Kidney (tissue), 14 donors: ENCODE data around the gene MIPEP. TPM values are rescaled to one million over a fixed set of nuclear protein-coding genes. Genes with fewer than 3 reads are reported as not detected.
A peak's percentile ranks its signal among the peaks of the same experiment; 100 is the strongest.

Experiments used
- DNase-seq, 5 donors: peaks; one replicate each; pipeline ENCODE4 v3.0.0-alpha.2; 2013 to 2020
- FAIRE-seq: peaks from 2 replicates; lab custom pipeline; 2012; peaks lifted over from hg19 to GRCh38; lab: Jason Lieb, UNC
- H3K27ac ChIP-seq, 2 donors: one replicate each; pipeline ENCODE4 v1.7.0; 2013; ENCODE audit warnings: low read depth in 2 of 2, low read length in 2 of 2, inconsistent platforms in 1 of 2
- H3K27me3 ChIP-seq: one replicate; pipeline ENCODE4 v1.7.1; 2013; ENCODE audit warnings: low read length, inconsistent platforms; ENCODE audit not compliant: control insufficient read depth, insufficient read depth
- H3K36me3 ChIP-seq, 3 donors: one replicate each; pipeline versions ENCODE4 v1.7.0 to v1.7.1; 2013; ENCODE audit warnings: low read length in 3 of 3, control low read depth in 1 of 3, inconsistent platforms in 1 of 3; ENCODE audit not compliant: insufficient read depth in 3 of 3, control insufficient read depth in 2 of 3
- H3K4me1 ChIP-seq, 3 donors: one replicate each; pipeline versions ENCODE4 v1.7.0 to v1.7.1; 2013; ENCODE audit warnings: low read length in 3 of 3, inconsistent platforms in 1 of 3, low read depth in 1 of 3; ENCODE audit not compliant: control insufficient read depth in 2 of 3, insufficient read depth in 2 of 3
- H3K4me3 ChIP-seq, 3 donors: one replicate each; pipeline versions ENCODE4 v1.7.0 to v1.8.1; 2013; ENCODE audit warnings: low read length in 3 of 3, control low read depth in 1 of 3, inconsistent platforms in 1 of 3
- H3K9ac ChIP-seq, 3 donors: one replicate each; pipeline versions ENCODE4 v1.7.0 to v1.7.1; 2013; ENCODE audit warnings: low read length in 3 of 3, control low read depth in 1 of 3, inconsistent platforms in 1 of 3
- H3K9me3 ChIP-seq, 3 donors: one replicate each; pipeline versions ENCODE4 v1.7.0 to v1.7.1; 2013; ENCODE audit warnings: low read length in 3 of 3, control low read depth in 1 of 3, inconsistent platforms in 1 of 3; ENCODE audit not compliant: control insufficient read depth in 2 of 3, insufficient read depth in 1 of 3
- CTCF ChIP-seq: IDR thresholded peaks from 3 replicates; pipeline ENCODE4 v1.5.1; 2012; ENCODE audit warnings: mild to moderate bottlenecking, moderate library complexity, borderline replicate concordance; ENCODE audit not compliant: insufficient read depth; ENCODE audit errors: extremely low read depth
- intact Hi-C: fragments of 100-400 bp; cut with DNase I; formaldehyde crosslinking; loops from one replicate; pipeline ENCODE4 v1.11.1; 2022
- polyA plus RNA-seq: library from polyadenylated mRNA; stranded (reverse); fragments of 350-450 nt; fragmentation: Illumina TruSeq; extraction: RNeasy Lipid Tissue Mini Kit (QIAGEN cat#74804); gene quantifications from one replicate; pipeline ENCODE4 v1.2.3, GENCODE V29; 2014; ENCODE audit warnings: low read depth, low replicate concordance; ENCODE audit not compliant: insufficient read depth
- total RNA-seq: library from RNA; stranded (reverse); fragmentation: NEBNext Ultra II Directional; extraction: Animal tissue kit (Norgen Biotek cat#: 25700); gene quantifications from one replicate; pipeline ENCODE4 v1.2.1, GENCODE V29; 2021
- donor health status: control.
- donor health status: control.
- donor health status: control.
- donor health status: control.
- donor health status: control.
- donor health status: DM: yes; HTN: yes; CAD: no.
- donor health status: Normal renal cell carcinoma (clear cell type).

MIPEP gene
- total and polyA plus RNA-seq, 2 donors from 2014 or later, result 29.1 to 46.8 TPM

- H3K36me3 ChIP-seq, result no peaks in the 10 kb centered on the region
- no peak overlapping the region for H3K9ac ChIP-seq
- no peak for TF ChIP-seq CTCF
- H3K27me3 ChIP-seq, result no peaks in the 10 kb centered on the region
- DNase-seq, result peak in 2 of 5 donors; percentile 48 to 82
- intact Hi-C loops, result no loop called here
- H3K4me1 ChIP-seq, result no peaks in the 10 kb centered on the region
- H3K4me3 ChIP-seq, result no peak overlapping the region
- H3K27ac ChIP-seq, result no peak overlapping the region
- FAIRE-seq, result no peak
- H3K9me3 ChIP-seq, result no peaks in the 10 kb centered on the region
Measured at GRCh38 chr13:23703246-23703860, 185.8 kb downstream of the MIPEP start.

- Histone ChIP-seq H3K4me3 (no peak overlapping the region), H3K36me3 (no peaks in the 10 kb centered on the region), H3K4me1 (peaks cover 0 to 11% (median 2%) of the 10 kb centered on the region in 3 donors), H3K9me3 (no peaks in the 10 kb centered on the region), H3K9ac (no peak overlapping the region), H3K27me3 (no peaks in the 10 kb centered on the region), H3K27ac (no peak overlapping the region)
- intact Hi-C loops, result no loop called here
- DNase-seq (peak in 2 of 5 donors; percentile 42 to 86), FAIRE-seq (no peak)
- no peak for TF ChIP-seq CTCF
Measured at GRCh38 chr13:23701636-23702035, 187.6 kb downstream of the MIPEP start.

- H3K4me1 ChIP-seq, result peaks cover 0 to 15% (median 4%) of the 10 kb centered on the region in 3 donors
- no peak overlapping the region for H3K9ac ChIP-seq
- H3K27me3 ChIP-seq, result no peaks in the 10 kb centered on the region
- no peak overlapping the region for H3K4me3 ChIP-seq
- DNase-seq (peak in 3 of 5 donors; percentile 33 to 62 (median 56)), FAIRE-seq (no peak)
- no peaks in the 10 kb centered on the region for H3K9me3 ChIP-seq
- intact Hi-C loops, result no loop called here
- no peak for TF ChIP-seq CTCF
- H3K27ac ChIP-seq, result no peak overlapping the region
- H3K36me3 ChIP-seq, result no peaks in the 10 kb centered on the region
Measured at GRCh38 chr13:23701186-23701585, 188.0 kb downstream of the MIPEP start.

- no peaks in the 10 kb centered on the region for H3K9me3 ChIP-seq
- no peak overlapping the region for H3K27ac ChIP-seq
- no peak for DNase-seq
- no peak for TF ChIP-seq CTCF
- peaks cover 0 to 15% (median 8%) of the 10 kb centered on the region in 3 donors for H3K4me1 ChIP-seq
- no peak overlapping the region for H3K4me3 ChIP-seq
- H3K36me3 ChIP-seq, result no peaks in the 10 kb centered on the region
- intact Hi-C loops, result no loop called here
- H3K27me3 ChIP-seq, result no peaks in the 10 kb centered on the region
- H3K9ac ChIP-seq, result no peak overlapping the region
- FAIRE-seq, result no peak
Measured at GRCh38 chr13:23699271-23699670, 189.9 kb downstream of the MIPEP start.
